ENCODE data around the gene PPFIA3. TPM values are rescaled to one million over a fixed set of nuclear protein-coding genes. Genes with fewer than 3 reads are reported as not detected.

The PPFIA3 gene
- total RNA-seq, 4 donors from 2014 or later: 10.9 to 20.9 (median 13.8) TPM

DNA sequence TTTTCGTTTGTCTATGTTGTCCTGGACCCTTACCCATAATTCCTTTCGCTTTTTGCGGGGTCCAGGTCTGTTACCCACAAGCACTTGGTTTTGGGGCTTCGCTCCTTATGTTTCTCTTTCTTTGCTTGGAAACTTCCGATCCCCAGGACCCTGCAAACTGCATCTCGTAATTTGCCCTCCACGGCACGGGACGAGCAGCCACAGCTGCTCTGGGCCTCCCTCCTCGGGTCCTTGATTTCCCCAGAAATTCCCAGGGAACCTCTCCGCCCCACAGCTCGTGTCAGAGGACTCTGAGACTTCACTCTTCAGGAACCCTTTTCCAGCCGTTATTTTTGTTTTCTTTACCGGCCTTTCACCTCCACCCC is 33.5 kb upstream of the PPFIA3 start:
- Histone ChIP-seq H3K4me1 (peaks cover 12 to 43% (median 25%) of the 10 kb centered on the region in 3 donors), H3K36me3 (peaks cover 12 to 43% (median 25%) of the 10 kb centered on the region in 3 donors), H3K27ac (peak overlapping the region; percentile 89 to 95 (median 94)), H3K4me3 (peak overlapping the region; percentile 86 to 93 (median 92)), H3K9me3 (no peaks in the 10 kb centered on the region), H3K27me3 (no peaks in the 10 kb centered on the region)
- intact Hi-C loops (cut with DNase I): no loop called here
- no peak for TF ChIP-seq POLR2A (IDR thresholded peaks at IDR 0.05)
- TF ChIP-seq, protein P1, sequence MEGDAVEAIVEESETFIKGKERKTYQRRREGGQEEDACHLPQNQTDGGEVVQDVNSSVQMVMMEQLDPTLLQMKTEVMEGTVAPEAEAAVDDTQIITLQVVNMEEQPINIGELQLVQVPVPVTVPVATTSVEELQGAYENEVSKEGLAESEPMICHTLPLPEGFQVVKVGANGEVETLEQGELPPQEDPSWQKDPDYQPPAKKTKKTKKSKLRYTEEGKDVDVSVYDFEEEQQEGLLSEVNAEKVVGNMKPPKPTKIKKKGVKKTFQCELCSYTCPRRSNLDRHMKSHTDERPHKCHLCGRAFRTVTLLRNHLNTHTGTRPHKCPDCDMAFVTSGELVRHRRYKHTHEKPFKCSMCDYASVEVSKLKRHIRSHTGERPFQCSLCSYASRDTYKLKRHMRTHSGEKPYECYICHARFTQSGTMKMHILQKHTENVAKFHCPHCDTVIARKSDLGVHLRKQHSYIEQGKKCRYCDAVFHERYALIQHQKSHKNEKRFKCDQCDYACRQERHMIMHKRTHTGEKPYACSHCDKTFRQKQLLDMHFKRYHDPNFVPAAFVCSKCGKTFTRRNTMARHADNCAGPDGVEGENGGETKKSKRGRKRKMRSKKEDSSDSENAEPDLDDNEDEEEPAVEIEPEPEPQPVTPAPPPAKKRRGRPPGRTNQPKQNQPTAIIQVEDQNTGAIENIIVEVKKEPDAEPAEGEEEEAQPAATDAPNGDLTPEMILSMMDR (IDR thresholded peaks at IDR 0.05): no peak
- DNase-seq: no peak
- WGBS, 2 donors: 0 to 1% methylated on average over 14 of the region's 14 CpGs

DNA sequence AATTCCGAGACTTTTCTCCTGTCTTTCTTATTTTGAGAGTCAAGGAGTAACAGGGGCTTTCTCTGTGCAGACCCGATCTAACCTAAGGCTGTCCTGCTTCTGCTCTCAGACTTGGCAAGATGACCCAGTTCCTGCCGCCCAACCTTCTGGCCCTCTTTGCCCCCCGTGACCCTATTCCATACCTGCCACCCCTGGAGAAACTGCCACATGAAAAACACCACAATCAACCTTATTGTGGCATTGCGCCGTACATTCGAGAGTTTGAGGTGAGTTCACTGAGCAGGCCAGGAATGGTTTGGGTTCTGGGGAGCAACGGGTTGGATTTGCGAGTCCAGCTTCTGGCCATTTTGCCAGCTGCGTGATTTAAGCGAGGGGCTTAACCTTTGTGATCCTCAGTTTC is 33.0 kb upstream of the PPFIA3 start:
- TF ChIP-seq, protein P1 (IDR thresholded peaks at IDR 0.05): no peak
- no peak for TF ChIP-seq POLR2A (IDR thresholded peaks at IDR 0.05)
- intact Hi-C loops (cut with DNase I): no loop called here
- H3K27ac ChIP-seq: peak overlapping the region in 3 of 4 donors; percentile 89 to 94 (median 93)
- H3K27me3 ChIP-seq: no peaks in the 10 kb centered on the region
- H3K36me3 ChIP-seq: peaks cover 14 to 47% (median 29%) of the 10 kb centered on the region in 3 donors
- H3K4me1 ChIP-seq: peaks cover 12 to 43% (median 25%) of the 10 kb centered on the region in 3 donors
- no peak for DNase-seq
- H3K4me3 ChIP-seq: peak overlapping the region; percentile 86 to 93 (median 92)
- WGBS, 2 donors: 26 to 33% methylated on average over 11 of the region's 11 CpGs
- H3K9me3 ChIP-seq: no peaks in the 10 kb centered on the region

DNA sequence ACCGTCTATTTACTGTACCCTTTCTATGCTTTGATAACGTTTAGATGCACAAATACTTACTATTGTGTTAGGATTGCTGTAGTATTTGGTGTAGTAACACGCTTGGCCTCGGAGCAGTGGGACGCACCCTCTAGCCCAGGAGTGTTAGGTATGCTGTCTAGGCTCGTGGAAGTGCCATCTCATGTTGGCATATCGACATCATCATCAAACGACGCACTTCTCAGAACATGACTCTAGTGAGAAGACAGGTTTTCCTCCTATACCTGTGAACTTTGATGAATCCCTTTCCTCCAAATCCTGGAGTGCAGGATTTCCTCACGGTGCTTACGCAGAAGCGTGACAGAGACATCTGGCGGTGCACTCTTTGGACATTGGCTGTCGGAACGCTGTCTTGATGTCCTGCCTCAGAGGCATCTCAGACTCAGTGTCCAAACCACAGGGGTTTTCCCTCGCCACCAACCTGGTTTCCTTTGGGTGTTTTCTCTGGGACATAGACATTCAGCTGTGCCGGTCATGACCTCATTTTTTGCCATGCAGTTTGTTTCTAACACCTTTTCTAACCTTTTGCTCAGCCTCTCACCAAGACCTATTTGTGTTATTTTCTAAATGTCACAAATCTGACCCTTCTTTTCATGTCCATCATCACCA is 27.8 kb upstream of the PPFIA3 start:
- H3K4me3 ChIP-seq: no peak overlapping the region
- TF ChIP-seq, protein P1 (IDR thresholded peaks at IDR 0.05): no peak
- no peak for TF ChIP-seq POLR2A (IDR thresholded peaks at IDR 0.05)
- intact Hi-C loops (cut with DNase I): no loop called here
- peaks cover 3 to 39% (median 13%) of the 10 kb centered on the region in 3 donors for H3K4me1 ChIP-seq
- DNase-seq: no peak
- no peaks in the 10 kb centered on the region for H3K27me3 ChIP-seq
- H3K36me3 ChIP-seq: peaks cover 16 to 98% (median 51%) of the 10 kb centered on the region in 3 donors
- H3K9me3 ChIP-seq: no peaks in the 10 kb centered on the region
- no peak overlapping the region for H3K27ac ChIP-seq
- 82 to 85% methylated on average over 17 of the region's 17 CpGs for WGBS, 2 donors

DNA sequence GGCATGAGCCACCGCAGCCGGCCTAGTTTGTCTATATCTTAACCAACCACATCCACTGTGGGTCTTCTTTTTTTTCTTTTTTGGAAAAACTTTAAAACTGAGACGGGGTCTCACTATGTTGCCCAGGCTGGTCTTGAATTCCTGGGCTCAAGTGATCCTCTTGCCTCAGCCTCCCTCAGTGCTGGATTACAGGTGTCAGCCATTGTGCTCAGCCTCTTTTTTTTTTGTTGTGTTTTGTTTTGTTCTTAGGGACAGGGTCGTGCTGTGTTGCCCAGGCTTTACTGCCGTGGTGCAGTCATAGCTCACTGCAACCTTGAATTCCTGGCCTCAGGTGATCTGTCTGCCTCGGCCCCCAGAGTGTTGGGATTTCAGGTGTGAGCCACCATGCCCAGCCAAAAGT is 26.7 kb upstream of the PPFIA3 start:
- Histone ChIP-seq H3K27me3 (no peaks in the 10 kb centered on the region), H3K27ac (no peak overlapping the region), H3K9me3 (no peaks in the 10 kb centered on the region), H3K4me1 (peaks cover 0 to 36% (median 8%) of the 10 kb centered on the region in 3 donors), H3K4me3 (no peak overlapping the region), H3K36me3 (peaks cover 24 to 97% (median 51%) of the 10 kb centered on the region in 3 donors)
- intact Hi-C loops (cut with DNase I): no loop called here
- TF ChIP-seq, protein P1 (IDR thresholded peaks at IDR 0.05): no peak
- no peak for TF ChIP-seq POLR2A (IDR thresholded peaks at IDR 0.05)
- no peak for DNase-seq
- WGBS, 2 donors: 80 to 87% methylated on average over 6 of the region's 6 CpGs

Measured in esophagus squamous epithelium (tissue), 5 donors.